GM12801 (cell line): ENCODE results near the gene CIB4.

Source experiments
- CTCF ChIP-seq: IDR thresholded peaks from one replicate; pipeline ENCODE4 v1.5.1; 2011; ENCODE audit warnings: control low read depth; ENCODE audit not compliant: insufficient read length; ENCODE audit errors: extremely low read depth

Gene CIB4

DNA sequence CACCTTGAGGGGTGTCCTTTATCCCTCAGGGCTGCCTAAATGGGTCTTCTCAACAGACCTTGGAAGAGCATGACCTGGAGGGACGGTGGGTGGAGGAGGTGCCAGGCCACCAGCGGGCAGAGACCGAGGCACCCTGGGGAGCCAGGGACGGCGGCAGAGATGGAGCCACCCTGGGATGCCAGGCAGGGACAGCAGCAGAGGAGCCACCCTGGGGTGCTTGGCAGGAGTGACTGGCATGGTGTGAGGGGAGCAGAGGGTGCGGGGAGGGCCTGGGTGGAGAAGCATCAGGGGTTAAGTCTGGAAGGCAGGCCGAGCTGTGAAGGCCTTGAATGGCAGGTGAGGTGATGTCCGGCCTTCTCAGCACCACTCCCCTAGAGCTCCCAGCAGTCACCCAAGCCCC, 56.1 kb downstream of the CIB4 start:
- TF ChIP-seq CTCF, result no peak

GRCh38 chr2:26584656-26585055, 56.5 kb downstream of the CIB4 start:
- no peak for TF ChIP-seq CTCF

DNA sequence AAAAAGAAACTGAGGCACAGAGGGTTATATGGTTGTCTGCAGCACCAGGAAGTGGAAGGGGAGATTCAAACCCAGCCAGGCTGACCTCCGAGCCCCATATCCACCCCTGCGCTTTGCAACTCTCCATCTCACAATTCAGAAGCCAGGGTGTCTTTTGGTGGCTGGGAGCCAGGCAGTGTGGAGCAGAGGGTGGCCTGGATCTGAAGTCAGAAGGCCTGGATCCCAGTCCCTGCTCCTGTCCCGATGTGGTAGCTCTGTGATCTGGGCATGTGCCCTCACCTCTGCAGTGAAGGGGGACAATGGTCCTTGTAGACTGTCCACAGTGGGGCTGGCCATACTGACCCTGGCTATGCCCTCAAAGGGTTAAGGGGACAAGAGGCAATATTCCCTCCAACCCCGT, 57.0 kb downstream of the CIB4 start:
- no peak for TF ChIP-seq CTCF

- TF ChIP-seq CTCF, result no peak
These were observed 57.7 kb downstream of the CIB4 start for GRCh38 chr2:26583381-26583911.

DNA sequence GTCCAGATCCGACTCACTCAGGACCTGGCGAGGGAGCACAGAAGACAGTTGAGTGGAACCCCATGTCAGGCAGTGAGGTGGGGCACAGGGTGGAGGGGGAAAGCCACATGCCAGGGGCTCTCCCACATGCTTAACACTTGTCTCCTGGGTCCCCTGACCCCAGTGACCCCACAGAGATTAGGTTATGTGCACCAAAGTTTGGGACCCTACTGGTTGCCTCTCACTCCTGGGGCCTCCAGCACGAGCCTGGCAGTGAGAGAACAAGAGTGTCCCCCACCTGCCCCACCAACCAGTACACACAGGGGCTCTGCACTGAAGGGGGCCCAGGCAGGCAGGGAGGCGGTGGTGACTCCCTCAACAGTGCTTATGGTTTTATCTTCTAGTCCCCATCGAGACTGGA, 58.3 kb downstream of the CIB4 start:
- TF ChIP-seq CTCF, result no peak

- no peak for TF ChIP-seq CTCF
These were observed 58.9 kb downstream of the CIB4 start for GRCh38 chr2:26581991-26582842.

DNA sequence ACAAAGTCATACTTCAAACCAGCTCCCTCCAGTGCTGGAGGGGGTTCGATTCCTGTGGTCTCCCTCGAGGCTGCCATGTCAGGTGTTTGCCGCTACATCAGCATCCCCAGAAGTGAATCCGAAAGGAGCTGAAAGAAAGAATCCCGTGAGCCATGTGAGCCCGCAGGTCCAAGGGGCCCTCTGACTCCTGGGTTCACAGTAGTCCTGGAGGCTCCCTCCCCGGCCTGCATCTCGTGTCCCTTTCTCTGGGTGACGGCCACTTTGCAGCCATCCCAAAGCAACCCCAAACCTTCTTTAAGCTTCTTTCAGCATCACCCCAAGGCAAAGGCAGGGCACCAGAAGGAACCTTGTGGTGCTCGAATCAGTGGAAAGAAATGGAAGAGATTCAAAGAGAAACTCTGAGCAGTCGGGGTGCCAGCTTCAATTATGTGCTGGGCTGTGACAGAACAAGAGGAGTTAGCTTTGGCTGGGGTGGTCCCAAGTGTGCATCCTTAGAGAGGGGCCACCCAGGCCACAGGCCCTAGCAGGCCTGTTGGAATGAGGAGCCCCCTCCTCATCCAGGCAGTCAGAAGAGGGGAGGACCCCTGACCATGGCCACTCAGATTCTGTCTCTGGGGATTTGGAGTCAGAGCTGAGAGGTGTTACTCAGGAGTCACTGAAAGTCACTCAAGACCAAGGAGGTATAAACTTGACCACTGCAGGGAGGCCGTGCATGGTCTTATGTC, 59.7 kb downstream of the CIB4 start:
- no peak for TF ChIP-seq CTCF
